ENCODE measurements around the gene CYSRT1.
"Not testable (repeated sequence)": the region's sequence is repeated elsewhere in the genome, so short reads cannot be mapped to it uniquely, and the experiment has no call there.

Gene CYSRT1

DNA sequence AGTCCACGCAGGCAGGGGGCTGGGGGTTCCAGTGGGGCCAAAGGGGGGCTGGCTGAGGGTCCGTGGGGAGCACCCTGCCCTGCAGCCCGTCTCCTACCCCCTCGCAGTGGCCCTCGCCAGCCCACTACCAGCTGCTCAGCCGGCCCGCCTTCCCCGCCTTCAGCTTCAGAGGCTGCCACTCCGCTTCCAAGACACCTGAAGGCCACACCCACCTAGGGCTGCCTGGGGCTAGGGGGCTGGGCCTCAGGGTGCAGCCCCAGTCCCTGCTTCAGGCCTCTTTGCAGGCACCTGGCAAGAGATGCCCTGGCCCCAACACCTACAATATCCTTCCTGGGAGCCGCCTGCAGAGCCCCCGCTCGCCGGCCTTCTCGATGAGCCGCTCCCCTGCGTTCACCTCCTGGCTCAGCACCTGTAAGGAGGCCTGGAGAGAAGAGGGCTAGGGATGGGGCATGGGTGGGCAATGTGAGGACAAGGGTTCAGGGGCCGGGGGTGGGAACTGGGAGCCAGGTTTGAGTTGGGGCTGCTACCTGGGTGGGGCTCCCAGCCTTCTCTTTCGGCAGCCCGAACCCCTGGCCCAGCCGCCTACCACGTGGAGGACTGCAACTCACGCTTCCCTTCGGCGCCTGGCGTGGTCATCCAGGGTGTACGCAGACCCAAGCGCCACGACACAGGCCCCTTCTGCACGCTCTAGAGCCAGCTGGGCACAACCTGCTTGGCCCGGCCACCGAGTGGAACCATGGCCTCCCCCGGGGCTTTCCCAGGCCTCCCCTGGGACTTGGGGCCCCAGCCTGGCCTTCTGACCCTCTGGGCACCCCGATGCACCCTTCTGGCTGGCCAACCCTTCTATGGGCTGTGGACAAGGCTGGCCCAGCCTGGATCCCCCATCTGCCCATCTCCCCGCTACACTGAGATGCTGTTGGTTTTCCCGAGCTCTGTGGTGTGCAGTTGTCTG is 27.9 kb downstream of the CYSRT1 start:
- no peak for DNase-seq (ENCODE audit: low spot score)

DNA sequence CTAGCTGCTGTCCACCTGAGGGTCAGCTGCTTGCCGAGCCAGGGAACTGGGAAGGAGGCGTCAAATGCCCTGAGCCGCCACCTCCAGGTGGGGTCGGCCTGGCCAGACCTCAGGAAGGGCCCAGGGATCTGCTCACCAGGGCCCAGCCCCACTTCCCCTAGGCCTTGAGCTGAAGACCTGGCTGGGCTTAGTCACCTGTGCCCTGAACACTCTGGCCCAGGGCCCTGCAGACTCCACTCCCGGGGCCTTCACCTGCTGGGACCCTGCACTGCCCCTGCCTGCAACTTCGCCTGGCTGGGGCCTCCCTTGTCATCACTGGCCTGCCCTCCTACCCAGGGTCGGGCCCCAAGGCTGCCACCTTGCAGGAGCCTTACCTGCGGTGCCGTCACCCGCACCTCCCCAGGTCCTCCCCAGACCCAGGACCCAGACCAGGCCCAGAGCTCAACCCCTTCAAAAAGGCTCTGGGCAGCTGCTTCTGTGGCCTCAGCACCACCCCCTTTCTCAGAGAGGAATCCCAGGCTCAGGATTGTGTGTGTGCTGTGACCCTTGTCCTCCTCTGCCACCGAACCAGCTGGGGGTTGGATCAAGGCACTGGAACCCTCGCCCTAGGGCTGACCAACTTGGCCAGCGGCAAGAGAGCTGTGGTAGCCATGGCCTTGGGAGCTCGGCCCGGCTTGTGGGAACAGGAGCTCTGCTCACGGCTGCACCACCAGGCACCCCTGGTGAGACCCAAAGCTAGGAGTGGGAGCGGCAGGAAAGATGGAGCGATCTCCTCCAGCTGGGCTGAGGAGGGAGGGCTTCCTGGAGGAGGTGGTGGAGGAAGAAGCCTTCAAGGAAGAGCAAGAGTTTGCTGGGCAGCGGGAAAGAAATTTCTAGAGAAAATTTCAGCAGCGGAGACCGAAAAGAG is 29.0 kb downstream of the CYSRT1 start:
- no peak for DNase-seq (ENCODE audit: low spot score)

DNA sequence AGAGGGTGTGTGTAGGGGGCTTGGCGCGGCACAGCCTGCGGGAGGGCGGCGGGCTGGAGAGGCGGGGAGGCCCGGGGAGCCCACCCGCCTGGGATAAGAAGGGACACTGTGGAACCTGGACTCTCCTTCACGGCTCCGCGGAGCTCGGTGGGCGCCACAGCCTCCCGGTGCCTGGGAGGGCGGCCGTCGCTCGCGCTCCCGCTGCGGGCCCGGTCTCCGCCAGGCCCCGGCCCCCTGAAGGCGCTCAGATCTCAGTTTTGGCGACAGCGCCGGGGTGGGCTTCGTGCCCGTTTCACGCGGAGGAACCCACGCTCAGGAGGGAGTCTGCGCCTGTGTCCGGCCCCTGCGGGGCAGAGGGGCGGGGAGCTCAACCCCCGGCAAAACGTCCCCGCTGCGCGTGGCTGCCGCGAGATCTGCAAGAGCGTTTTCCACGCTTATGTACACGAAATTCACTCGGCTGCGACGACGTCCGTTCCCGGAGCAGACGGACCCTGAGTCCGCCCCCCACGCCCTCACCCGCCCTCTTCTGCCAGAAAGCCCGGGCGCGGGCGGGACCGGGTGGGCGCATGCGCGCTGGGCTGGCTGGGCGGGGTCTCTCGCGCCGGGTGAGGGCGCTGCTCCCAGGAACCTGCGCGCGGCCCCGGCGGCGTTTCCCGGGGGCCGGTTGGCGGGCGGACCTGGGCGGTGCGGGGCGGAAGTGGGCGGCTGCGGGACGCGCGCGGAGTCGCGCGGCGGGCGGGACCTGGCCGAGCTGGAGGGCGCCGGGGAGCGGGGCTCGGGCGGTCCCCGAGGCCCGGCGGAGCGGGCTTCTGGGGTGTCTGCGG is 29.9 kb downstream of the CYSRT1 start, which contains the start of gene NELFB:
NELFB (plus strand) TSS at position 704 of the 824 bp plus-strand sequence.
- peak; percentile 100 for DNase-seq (ENCODE audit: low spot score)

DNA sequence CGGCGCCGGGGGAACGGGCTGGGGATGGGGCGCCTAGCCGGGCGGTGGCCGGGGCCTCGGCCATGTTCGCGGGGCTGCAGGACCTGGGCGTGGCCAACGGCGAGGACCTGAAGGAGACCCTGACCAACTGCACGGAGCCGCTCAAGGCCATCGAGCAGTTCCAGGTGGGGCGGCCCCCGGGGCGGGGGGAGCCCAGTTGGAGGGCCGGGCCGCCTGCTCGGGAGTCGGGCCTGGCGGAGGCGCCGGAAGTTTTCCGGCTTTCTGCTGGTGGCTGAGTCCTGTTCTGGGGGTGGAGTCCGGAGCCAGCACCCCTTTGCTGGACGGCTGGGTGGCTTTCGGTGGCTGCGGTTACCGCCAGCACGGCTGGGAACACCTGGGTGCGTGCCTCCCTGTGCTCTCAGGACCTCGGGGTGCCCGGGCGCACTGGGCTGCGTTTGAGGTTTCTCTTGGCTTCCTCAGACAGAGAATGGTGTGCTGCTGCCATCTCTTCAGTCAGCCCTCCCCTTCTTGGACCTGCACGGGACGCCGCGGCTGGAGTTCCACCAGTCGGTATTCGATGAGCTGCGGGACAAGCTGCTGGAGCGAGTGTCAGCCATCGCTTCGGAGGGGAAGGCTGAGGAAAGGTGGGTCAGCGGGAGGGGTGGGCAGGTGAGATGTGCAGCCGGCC is 30.6 kb downstream of the CYSRT1 start:
- no peak for DNase-seq (ENCODE audit: low spot score)

DNA sequence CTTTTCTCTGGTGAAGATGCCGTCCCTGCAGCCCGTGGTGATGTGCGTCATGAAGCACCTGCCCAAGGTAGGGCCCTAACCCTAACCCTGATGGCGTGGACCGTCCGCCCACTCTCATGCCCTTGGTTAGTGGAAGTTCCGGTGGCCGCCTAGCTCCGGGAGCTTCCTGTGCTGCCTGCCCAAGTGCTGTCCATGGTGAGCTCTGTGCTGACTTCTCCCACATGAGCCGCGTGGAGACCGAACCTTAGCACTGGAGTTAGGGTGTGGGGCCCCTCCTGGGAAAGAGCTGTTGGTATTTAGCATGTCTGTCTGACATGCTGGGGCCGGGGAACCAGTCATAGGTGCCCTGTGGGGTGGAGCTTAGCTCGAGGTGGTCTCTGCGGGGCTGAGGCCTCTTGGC is 31.4 kb downstream of the CYSRT1 start:
- no peak for DNase-seq (ENCODE audit: low spot score)

DNA sequence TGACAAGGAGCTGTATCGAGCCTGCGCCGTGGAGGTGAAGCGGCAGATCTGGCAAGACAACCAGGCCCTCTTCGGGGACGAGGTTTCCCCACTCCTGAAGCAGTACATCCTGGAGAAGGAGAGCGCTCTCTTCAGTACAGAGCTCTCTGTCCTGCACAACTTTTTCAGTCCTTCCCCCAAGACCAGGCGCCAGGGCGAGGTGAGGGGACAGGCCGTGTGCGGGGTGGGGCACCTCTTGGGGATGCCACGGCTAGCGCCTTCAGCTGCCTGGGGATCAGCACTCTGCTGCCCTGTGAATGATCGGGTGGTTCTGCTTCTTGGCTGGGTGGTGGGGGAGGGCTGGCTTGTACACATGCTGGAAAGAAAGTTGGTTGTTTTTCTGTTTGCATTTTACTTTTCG is 31.9 kb downstream of the CYSRT1 start:
- DNase-seq (ENCODE audit: low spot score) = no peak

DNA sequence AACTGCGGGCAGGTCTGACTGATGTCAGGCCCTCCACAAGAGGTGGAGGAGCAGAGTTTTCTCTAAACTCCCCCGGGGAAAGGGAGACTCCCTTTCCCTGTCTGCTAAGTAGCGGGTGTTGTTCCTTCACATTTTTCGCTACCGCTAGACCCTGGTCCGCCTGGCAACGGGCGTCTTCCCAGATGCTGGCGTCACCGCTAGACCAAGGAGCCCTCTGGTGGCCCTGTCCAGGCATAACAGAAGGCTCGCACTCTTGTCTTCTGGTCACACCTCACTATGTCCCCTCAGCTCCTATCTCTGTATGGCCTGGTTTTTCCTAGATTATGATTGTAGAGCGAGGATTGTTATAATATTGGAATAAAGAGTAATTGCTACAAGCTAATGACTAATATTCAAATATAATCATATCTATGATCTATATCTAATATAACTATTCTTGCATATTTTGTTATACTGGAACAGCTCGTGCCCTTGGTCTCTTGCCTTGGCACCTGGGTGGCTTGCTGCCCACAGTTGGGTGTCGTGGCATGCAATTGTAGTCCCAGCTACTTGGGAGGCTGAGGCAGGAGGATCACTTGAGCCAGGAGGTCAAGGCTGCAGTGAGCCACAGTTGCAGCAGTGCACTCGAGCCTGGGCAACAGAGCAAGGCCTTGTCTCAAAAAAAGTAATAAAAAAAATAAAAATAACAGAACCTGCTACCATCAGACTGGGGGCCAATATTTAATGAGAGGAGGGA is 37.4 kb downstream of the CYSRT1 start:
- DNase-seq (ENCODE audit: low spot score) = not testable (repeated sequence)

DNA sequence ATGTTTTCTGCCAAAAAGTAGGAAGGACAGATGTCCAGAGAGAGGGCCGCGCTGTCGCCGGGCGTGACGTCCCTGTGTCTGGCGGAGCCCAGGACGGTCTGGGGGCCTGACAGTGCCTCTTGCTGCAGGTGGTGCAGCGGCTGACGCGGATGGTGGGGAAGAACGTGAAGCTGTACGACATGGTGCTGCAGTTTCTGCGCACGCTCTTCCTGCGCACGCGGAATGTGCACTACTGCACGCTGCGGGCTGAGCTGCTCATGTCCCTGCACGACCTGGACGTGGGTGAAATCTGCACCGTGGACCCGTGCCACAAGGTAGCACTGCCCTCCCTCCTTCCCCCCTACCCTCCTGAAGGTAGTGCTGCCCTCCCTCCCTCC is 37.9 kb downstream of the CYSRT1 start:
- DNase-seq (ENCODE audit: low spot score) = no peak

DNA sequence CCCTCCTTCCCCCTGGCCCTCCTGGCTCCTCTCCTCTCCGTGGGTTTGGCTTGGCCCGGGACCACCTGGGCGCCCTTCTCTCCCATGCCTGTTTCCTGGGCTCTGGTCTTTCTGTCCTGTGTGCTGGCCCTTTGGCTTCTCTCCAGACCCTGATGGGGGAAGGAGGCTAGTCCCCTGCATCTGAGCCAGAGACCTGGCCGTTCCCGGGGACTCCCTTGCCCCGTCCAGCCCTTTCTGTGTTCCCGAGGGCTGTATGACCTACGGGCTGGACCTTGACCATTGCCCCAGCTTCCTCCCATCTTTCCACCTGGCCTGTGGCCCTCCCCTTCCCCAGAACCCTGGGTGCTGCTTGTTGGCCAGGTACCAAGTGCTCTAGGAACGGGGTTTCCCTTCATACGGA is 38.5 kb downstream of the CYSRT1 start:
- no peak for DNase-seq (ENCODE audit: low spot score)

DNA sequence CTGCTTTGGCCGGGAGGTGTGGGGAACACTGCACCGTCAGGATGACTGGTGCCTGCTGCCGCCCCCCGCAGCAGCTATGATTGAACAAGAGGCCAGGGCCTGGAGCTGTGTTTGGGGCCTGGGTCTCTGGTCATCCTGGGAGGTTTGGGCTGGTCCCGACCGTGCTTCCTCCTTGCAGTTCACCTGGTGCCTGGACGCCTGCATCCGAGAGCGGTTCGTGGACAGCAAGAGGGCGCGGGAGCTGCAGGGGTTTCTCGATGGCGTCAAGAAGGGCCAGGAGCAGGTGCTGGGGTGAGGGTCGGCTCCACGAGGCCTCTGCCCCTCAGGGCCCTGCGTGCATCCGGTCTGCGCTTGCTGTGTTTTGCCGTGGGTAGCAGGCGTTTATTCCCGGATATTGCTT is 39.1 kb downstream of the CYSRT1 start:
- DNase-seq (ENCODE audit: low spot score) = no peak

DNA sequence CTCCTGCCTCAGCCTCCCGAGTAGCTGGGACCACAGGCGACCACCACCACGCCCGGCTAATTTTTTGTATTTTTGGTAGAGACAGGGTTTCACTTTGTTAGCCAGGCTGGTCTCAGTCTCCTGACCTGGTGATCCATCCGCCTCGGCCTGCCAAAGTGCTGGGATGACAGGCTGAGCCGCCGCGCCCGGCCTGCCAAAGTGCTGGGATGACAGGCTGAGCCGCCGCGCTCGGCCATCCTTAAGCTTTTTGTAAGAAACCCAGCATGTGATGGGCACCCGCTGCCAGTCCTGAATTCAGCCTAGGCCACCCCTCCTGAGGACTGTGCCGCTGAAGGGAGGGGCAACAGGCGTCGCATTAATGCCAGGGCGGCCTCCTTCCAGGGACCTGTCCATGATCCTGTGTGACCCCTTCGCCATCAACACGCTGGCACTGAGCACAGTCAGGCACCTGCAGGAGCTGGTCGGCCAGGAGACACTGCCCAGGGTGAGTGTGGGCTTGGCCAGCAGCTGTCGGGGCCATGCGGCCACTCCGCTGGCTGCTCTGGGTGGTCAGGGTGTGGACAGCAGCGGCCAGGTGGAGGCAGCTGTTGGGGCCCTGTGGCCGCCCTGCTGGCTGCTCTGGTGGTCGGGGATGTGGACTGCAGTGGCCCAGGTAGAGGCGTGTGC is 40.7 kb downstream of the CYSRT1 start:
- no peak for DNase-seq (ENCODE audit: low spot score)

DNA sequence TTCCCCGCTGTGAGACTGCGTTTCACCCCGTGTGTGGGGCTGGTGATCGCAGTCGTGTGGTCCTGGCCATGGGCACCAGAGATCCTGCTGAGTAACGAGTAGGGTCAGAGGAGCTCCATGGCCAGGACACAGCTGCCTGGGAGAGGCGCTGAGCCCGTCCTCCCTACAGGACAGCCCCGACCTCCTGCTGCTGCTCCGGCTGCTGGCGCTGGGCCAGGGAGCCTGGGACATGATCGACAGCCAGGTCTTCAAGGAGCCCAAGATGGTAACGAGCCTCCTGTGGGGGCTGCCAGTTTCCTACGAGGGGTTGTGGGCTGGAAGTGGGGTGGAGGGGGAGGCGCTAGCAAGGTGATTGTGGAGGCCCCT is 41.2 kb downstream of the CYSRT1 start:
- DNase-seq (ENCODE audit: low spot score) = no peak

DNA sequence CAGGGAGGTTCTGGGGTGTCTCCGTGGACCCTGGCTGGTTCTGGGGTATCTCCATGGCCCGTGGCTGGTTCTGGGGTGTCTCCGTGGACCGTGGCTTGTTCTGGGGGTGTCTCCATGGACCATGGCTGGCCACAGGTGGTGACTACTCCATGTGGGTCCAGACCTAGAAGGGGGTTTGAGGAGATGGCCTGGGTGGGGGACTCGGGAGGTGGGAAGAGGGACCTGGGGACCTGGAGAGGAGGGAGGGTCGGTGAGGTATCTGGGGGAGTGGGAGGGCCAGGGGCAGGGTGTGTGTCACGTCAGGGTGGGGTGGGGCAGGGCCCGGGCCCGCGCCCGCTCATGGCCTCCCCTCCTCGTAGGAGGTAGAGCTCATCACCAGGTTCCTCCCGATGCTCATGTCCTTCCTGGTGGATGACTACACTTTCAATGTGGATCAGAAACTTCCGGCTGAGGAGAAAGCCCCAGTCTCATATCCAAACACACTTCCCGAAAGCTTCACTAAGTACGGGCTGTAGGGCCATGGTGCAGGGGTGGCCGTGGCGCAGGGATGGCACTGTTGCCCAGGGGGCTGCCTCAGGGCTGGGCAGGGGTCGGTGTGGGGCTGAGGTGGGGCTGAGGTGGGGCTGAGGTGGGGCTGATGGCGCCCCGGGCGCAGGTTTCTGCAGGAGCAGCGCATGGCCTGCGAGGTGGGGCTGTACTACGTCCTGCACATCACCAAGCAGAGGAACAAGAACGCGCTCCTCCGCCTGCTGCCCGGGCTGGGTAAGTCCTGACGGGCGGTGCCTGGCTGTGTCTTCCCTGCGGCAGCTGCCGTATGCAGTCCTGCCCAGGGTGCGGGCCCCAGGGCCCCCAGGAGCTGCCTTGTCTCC is 41.8 kb downstream of the CYSRT1 start:
- DNase-seq (ENCODE audit: low spot score) = no peak

DNA sequence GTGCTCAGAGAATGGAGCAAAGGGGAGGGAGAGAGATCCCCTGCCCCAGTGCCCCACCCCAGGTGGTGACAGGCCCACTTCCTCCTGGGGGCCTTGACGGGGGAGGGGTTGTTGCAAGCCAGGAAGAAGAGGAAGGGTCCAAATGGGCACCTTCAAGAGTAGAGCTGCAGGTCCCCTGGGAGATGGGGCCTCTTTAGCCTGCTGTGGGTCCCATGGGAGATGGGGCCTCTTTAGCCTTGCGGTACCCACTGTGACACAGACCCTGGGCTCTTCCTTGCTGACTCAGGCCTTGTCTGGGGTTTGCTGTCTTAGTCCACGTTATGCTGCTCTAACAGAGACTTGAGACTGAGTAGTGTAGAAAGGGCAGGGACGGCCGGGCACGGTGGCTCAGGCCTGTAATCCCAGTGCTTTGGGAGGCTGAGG is 43.0 kb downstream of the CYSRT1 start:
- no peak for DNase-seq (ENCODE audit: low spot score)

DNA sequence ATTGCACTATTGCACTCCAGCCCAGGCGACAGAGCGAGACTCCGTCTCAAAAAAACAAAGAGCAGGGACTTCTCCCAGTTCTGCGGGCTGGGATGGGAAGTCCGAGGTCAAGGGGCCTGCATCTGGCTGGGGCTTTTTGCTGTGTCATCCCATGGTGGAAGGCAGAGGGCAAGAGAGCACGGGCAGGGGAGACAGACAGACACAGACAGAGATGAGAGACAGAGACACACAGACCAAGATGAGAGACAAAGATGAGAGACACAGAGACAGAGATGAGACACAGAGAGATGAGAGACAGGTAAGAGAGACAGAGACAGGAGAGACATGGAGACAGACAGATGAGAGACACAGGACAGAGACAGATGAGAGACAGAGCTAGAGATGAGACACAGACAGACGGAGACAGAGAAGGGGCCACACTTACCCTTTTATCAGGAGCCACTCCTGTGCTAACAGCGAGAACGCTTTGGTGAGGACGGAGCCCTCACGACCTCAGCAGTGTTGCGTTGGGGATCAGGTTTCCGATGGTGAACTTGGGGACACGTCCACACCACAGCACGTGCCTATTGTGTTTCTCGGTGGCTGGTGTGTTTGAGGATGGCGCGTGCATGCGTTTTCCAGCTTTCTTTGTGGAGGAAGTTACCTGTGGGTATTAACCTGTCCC is 43.7 kb downstream of the CYSRT1 start:
- DNase-seq (ENCODE audit: low spot score) = no peak

DNA sequence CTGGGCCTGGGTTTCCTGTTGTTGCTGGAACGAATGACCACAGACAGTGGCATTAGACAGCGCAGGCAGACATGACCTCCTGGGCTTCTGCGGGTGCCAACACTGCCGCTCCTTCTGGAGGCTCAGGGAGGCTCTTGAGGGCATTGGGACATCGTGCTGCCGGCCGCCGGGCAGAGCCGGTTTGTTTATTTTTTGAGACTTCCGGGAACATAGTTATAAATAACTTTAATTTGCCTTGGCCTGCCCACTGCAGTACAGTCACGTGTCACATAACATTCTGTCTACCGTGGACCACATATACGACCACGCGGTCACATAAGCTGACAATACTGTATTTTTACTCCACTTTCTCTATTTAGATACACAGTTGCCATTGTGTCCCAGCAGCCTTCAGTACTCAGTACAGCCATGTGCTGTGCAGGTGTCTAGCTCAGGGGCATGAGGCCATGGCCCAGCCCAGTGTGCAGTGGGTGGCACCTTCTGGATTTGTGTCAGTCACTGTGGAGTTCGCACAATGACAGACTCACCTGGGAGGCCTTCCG is 44.3 kb downstream of the CYSRT1 start:
- DNase-seq (ENCODE audit: low spot score) = peak; percentile 55

DNA sequence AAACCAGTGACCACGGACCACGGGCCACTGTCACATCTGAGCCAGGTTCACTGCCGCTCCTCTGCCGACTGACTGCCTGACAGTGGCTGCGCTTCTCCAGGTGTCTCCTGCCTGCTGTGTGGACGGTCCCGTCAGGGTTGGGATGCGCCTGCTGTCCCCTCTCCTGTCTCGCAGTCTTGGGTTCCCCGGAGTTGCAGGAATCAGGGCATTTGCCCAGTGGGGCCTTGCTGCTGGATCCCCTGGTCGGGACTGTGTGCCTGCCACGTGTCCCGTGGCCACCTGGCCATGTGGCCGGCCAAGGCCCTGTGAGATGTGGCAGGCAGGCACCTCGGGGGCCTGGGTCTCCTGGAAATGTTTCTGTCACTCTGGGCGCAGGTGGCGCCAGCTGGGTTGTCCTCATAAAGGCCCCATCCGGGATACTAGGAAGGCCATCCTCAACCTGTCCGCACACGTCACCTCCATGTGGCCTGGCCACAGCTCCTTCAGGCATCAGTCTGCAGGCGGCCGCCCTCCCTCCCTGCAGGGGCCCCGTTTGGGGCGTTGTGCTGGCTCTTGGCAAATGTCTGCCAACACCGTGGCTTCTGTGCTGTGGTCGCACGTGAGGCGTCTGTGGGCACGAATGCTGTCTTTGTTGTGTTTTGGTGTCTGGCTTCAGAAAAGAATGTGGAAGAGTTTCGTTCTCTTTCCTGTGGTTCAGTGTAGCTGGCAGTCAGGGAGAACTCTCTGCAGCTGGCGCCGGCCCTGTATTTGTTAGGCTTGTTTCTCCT is 46.1 kb downstream of the CYSRT1 start:
- DNase-seq (ENCODE audit: low spot score) = no peak

DNA sequence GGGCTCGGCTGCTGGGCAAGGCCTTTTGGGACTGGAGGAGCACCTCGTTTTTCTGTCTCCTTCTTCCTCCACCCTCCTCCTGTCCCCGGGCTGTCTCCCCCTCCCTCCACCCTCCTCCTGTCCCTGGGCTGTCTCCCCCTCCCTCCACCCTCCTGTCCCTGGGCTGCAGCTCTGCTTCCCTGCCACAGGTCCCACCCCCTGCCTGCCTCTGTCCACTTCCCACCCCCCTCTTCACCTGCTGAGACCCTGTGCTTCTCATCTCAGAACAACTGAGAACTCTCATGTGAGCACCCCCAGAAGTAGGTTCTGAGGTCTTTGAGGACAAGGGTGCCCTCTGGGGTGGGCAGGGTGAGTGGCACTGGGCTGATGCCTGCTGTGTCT is 46.7 kb downstream of the CYSRT1 start:
- DNase-seq (ENCODE audit: low spot score) = no peak

Measured in COLO829 (cell line).